HG02763 (cell line): ENCODE measurements around the gene B9D1.

Experiments used
- ATAC-seq: cut with Tn5 transposase; IDR thresholded peaks from one replicate; pipeline ENCODE4 v1.9.1; 2021; ENCODE audit warnings: mild to moderate bottlenecking, moderate library complexity; ENCODE audit not compliant: unreplicated experiment

B9D1 gene, protein sequence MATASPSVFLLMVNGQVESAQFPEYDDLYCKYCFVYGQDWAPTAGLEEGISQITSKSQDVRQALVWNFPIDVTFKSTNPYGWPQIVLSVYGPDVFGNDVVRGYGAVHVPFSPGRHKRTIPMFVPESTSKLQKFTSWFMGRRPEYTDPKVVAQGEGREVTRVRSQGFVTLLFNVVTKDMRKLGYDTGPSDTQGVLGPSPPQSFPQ

DNA sequence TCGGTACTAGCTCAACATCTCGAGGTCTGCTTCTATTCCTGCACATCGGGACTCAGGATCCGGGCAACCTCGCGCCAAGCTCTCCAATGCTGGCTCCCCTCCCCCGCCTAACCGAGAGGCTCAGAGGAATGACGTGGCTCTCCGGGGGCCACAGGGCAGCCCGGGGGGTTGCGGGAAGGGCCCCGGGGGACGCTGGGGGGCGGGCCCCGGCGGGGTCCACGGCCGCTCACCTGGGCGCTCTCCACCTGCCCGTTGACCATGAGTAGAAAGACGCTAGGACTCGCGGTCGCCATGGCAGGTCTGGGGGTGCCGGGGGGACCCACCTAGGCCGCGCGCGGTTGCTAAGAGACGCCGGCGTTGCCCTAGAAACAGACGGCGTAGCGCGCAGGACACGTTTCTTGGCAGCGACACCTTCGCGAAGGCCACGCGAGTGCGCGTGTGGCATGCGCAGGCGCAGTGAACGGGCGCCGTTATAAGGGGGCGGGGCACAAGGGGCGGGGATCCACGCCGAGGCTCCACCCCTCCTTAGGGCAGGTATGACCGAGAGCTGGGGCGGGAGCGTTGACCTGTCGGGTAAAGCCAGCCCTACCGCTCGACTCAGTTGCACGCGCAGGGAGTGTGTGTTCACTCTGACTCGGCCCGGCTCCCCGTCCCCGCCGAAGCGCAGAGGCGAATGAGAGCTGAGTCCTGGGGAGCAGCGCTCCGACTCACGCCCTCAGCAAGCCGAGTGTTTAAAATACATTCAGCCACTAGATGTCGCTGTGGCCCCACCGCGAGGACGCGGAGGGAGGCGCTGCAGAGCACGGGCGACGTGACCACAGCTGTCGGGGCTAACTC is at the start of gene B9D1:
Gene B9D1 (minus strand): TSS at position 447 of the 837 bp plus-strand sequence. CDS start 154 bp downstream, at position 293.
- ATAC-seq: peak; percentile 78

DNA sequence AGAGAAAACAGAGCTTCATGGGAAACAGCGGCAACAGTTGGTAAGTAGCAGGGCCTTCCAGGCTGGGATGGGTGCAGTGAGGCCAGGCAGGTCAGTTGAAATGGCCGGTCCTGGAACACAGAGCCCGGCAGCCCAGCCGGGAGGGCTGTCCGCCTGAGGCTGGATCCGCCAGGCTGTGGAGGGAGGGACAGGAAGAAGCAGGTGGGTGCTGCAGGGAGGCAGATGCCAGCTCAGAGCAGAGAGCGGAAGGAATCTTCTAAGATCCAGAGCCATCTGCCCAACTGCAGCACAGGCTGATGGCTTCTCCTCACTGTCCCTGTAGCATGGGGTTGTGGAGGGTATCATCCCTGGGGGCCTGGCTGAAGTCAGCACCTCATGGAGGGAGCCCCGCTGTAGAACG is 49.1 kb upstream of the B9D1 start:
- ATAC-seq: no peak

DNA sequence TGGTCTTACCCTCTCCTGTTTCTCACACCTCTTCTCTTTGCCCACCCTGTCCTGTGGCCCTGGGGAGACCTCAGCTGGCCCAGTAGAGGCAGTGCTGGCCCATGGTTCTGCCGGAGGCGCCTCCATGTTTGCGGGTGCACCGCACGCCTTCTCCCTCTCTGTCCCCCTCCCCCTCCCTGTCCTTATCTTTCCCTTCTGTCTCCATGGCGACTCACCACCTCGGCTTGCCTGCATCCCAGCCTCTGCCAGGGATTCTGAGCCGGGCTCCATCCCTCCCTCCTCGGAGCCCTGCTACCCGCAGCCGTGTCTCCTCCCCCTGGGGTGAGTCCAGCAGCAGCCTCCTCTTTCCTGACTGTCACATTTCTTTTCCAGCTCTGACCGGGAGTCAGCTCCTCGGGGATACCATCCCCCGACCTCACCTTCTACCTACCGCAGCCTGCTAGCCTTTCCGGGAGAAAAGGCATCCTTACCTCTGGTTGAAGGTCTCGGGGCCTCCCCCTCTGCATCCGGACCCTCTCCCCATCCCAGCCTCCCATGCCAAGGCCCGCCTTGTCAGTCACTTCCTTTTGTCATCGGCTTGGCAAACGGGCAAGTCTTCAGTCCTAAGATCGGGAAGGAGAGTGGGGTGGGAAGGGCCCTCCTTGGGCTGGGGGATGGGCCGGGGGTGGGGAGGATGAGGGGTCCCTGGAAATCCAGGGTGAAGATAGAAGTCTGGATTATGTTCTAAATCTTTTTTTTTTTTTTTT is 48.5 kb upstream of the B9D1 start, which contains the start of gene RNF112:
Gene RNF112 (plus strand): TSS at position 358 of the 746 bp plus-strand sequence. CDS start 177 bp downstream, at position 535.
- ATAC-seq: no peak

DNA sequence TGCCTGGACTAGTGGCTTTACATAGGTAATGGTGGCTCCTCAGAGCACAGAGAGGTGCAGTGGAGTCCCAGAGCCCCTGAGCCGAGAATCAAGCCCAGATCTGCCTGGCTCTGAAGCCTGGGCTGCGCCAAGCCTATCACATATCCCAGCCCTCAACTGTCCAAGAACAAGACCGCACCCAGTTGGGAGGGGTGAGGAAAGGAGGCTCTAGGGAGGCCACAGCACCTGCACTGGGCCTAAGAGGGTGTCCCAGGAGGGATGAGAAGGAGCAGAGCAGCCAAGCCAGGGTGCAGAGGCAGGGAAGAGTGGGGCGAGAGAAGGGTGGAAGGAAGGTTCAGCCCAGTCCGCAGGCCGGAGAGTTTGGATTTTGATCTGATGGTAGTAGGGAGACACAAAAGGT is 47.6 kb upstream of the B9D1 start:
- no peak for ATAC-seq

DNA sequence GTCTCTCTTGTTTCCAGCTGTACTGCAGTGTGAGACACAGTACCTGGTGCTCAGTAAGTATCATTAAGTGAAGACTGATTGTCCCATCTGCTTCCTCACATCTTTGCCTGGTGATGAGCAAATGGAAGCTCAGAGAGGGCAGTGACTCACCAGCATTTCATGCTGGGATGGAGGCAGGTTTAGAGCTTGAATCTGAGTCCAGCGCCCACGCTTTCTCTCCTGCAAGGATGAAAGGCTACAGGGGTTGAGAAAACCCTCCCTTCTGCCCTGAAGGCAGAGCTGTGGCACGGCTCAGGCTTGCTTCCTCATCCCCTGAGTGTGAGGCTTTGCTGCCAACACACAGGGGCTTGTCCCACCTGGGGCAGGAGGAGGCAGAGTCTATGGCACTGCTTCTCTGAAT is 47.0 kb upstream of the B9D1 start:
- no peak for ATAC-seq

DNA sequence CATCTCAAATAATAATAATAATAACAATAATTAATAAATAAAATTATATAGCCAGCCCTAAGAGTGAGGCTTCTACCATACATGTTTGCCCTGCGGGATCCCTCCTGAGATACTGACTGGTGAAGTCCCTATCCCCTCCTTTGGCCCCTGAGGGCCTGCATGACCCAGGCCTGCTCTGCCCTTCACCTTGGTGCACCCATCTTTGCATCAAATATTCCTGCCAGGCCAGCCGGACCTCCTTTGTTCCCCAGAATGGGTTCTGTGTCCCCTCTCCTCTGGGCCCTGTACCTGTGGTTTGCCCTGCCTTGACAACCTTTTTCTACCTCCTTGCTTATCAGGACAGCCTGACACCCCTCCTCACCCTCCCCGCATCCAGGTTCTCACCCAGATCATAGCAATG is 46.5 kb upstream of the B9D1 start:
- ATAC-seq: no peak

DNA sequence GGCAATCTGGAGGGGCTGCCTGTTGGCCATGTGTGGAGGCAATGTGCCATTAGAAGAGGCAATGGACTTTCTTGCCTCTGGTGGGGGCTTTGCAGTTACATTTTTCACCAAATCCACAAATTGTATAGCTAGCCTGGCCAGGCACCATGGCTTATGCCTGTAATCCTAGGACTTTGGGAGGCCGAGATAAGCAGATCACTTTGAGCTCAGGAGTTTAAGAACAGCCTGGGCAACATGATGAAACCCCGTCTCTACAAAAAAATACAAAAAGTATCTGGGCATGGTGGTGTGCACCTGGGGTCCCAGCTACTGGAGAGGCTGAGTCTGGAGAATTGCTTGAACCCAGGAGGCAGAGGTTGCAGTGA is 45.8 kb upstream of the B9D1 start:
- no peak for ATAC-seq

DNA sequence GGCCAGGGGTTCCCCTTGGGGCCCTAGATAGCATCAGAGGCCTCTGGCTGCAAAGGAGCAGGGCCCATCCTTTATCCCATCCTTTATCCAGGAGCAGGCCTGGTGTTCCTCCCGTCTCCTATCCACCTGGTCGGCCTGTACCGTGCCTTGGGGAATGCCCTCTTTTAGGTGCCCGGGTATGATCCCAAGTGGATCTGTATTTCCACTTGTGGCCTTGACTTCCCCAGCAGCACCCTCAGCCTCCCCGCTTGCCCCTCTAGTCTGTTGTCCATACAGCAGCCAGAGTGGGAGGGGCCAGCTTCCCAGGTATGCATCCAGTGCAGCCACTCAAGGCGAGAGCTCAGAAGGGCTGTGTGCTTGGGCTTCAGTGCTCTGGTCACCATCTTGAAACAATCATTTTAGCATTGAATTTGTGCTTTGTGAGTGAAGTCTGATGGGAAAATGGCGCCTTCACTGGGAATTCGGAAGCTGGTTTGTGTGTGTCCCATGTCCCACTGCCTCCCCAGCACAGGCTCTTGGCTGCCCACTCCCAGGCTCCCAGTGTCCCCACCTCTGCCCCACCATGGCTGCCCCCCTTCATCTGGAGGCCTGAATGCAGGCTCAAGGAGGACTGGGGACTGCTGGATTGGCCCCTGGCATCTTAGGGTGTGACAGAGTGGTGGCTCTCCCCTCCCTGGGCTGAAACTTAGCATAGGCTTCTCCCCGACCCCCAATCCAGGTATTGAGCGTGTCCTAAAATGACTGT is 45.2 kb upstream of the B9D1 start:
- no peak for ATAC-seq

DNA sequence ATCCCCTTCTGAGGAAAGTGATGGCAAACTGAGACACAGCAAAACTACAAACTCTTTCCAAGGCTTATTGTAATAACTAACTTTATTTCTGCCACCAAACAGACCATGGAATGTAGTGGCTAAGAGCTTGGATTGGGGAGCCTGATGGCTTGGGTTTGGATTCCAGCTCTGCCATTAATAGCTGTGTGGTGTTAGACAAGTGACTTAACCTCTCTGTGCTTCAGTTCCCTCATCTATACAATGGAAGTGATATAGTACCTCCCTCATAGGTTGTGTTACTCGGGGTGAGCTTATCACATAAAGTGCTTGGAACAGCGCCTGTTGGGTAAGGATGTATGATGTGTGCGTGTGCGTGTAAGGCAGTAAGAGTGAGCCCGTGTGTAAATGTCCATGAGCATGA is 42.6 kb upstream of the B9D1 start:
- ATAC-seq: no peak

DNA sequence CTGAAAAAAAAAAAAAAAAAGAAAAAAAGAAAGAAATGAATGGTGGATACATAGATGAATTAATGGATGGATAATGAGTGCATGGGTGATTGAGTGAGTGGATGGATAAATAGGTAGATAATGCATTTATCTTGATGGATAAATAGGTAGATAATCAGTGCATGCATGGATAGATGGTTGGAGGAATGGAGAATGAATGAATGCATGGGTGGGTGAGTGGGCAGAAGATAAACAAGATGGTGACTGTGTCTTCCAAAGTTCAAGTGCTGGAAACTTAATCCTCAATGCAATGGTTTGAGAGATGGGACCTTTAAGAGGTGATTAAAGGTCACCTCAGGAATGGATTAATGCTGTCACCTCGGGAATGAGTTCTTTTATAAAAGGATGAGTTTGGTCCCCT is 41.7 kb upstream of the B9D1 start:
- no peak for ATAC-seq

DNA sequence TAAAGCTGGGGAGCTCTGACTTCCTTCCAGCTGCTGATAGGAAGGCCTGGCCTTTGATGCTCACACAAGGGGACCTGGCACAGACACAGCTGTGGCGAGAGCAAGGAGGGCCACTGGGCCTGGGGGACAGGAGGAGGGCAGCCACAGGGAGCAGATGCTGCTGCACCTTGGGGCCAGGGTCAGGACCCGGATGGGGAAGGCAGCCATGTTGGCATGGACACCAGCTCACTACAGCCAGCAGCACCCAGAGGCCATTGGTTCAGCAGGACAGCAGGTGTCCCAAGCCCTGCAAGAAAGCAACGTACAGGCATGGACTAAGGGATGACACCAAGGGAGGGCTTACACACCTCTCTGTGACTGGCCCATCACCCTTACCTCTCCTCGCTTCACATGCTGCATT is 40.5 kb upstream of the B9D1 start:
- no peak for ATAC-seq

DNA sequence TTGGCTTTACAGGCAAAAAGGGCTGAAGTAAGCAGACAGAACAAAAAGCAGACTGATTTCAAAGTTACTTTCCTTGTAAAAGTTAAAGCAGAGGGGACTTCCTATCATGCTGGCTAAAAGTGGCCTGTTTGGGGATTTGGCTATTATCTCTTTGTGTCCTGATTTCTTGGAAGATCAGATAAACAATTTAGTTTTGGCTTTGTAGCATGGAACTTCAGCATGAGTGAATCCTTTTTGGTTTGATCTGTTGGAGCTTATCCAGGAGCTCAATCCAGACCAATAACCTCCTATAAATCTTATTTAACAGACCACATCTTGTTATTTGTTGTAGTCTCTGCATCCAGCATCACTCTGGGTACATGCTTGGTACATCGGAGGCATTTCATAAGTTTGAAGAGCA is 39.6 kb upstream of the B9D1 start:
- ATAC-seq: no peak

DNA sequence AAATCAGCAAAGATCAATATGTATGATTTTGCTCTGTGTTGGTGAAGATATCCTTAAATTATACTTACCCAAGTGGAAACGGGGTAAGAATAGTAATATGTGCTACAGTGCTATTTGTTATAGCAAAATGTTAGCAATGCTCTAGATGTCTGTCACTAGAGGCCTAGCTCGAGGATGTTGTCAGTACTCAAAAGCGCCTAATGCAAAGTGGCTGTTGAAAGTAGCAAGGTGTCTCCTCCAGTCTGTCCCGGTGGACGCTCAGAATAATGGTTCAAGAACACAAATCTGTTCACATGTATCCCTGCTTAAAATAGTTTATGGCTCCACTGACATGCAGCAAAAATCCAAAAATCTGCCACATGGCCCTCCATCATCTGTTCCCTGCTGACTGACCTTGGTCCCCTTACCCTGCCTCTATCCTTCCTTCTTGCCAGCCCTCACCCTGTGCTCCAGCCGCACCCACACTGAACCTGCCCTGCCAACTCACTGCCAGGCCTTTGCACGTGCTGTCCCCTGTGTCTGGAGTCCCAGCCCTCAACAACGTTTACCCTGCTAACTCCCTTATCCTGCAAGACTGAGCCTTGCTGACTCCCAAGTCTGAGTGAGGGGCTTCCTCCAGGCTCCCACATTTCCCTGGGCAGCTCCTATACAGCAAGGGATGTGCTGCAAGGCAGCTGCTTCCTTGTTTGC is 38.9 kb upstream of the B9D1 start:
- no peak for ATAC-seq

DNA sequence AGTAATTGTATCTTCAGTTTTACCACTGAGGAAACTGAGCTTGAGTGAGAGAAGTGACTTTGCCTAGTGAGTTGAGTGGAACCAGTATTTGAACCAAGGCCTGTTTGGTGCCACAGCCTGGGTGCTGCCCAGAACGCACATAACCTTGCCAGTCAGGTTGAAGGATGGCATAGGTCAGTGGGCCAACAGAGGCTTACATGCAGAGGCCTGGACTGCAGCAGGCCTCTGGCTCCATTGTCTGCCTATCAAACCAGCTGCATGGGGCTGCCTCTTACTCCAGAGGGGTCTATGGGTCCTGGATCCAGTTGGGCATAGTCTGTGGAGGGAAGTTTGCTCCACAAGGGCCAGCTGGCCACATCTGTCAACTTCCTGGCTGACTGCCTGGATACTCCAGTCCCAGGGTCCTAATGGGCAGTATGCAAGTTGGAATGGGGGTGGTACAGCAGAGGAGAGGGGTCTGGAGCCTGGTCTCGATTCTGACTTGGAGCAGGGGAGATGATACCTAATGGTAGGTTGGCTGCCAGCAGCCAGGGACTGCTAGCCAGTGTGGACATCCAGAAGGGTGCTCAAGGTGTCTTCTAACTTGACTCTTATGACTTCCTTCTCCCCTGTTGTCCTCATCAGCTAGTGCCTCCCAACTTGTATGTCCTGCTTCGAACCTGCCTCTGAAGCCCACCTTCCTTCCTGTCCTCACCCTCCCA is 37.4 kb upstream of the B9D1 start:
- ATAC-seq: no peak

DNA sequence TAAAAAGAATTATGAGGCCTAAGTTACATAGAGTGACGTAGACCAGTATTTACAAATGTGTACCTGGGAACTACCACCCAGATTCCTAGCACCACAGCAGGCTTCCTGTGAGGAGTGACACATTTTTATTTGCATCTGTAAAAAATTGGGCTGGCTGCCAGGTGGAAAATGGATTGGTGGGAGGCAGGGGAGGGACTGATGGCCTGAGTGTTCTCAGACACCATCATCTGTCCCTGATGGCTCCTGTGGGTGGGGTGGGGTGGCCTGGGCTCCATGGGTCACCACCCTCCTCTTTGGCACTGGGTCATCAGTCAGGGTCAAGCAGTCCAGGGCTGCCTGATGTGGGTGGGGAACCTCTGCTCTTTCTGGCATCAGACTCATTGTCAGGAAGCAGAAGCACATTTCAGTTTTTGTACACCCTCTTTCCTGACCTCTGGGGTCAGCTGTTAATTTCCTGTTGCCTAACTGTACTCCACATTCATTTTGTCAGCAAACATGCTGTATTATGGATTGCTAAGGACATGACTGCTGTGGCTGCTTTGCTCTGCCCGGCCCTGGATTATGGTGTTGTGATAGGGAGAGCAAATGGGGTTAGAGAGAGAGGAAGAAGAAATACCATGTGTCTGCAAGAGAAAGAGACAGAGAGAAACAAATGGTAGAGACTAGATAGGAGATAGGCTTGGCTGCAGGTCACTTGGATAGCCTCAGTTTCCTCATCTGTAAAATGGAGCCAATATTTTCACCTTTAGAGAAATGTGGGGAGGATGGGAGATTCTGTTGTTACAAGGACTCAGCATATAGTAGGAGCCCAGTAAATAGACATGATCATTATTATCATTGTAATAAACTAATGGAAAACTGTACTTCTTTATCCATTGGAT is 36.0 kb upstream of the B9D1 start:
- no peak for ATAC-seq

DNA sequence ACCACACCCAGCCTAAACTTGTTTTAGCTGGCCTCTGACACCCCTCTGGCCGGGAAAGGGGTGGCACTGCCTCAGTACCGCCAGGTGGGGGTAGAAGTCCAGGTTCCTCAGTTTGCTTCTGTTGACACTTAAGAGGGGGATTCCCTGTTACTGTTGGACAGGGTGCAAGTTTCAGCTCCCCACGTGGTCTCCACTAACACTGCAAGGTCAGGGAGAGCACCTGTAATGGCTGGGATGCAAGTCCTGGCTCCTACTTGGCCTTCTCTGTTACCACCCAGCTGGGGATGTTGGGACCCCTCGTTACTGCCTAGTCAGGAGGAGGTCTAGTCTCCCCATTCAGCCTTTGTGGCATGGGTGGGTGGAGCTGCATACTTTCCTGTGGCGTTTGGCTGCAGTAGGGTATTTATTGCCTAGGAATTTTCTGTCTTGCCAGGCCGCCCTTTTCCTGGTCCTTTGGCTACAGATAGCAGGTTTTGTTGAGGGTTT is 35.1 kb upstream of the B9D1 start:
- ATAC-seq: no peak

DNA sequence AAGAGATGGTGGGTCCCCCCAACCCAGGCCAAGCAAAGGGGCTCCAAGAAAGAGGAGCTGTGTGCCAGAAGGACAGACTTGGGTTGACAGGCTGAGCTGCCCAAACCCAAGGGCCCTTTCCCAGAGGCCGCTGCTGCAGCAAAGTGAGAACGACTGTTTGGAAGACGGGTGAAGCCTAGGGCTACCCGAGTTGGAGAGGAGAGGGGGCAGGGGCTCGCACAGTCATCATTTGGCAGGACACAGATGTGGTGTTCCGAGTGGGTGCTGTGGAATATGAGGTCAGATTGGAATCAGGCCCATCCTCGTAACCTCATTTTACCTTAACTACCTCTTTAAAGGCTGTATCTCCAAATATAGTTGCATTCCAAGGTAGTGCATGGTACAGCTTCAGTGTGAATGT is 29.8 kb upstream of the B9D1 start:
- ATAC-seq: no peak

DNA sequence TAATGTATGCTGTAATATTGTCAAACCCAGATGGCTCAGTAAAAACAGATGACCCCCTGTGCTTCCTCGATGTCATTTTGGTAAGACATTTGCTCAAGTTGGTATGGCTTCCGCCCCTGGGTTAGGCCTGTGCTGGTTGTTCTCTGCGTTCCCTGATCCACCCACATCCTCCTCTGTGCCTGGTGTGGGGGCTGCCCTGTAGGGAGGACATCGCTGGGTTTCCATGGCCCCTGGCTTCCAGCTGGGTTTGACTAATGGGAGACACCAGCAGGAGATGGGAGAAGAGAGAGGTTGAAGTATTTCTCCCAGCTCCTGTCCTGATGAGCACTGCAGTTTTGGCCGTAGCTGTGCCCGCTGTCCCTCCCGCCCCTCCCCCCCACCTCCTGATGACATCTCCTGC is 28.9 kb upstream of the B9D1 start:
- ATAC-seq: no peak

DNA sequence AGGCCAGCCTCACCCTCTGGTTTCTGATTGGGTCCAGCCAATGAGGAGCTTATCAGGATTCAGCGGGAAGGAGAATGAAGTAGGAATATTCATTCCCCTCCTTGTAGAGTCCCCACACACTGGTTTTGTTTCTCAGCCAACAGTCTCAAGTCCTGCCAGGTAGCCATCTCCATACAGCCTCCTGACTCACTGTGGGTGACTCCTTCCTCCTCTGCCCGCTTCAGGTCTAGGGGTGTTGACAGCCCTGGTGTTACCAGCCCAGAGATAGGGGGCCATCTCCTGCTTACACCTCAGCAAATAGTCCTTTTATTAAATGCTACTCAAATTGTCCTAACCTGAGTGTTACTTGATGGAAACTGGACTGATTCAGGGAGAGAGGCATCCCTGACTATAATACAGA is 28.4 kb upstream of the B9D1 start:
- no peak for ATAC-seq
